ENCODE results near the gene TMEM178B. TPM values are rescaled to one million over a fixed set of nuclear protein-coding genes. Genes with fewer than 3 reads are reported as not detected.
A peak's percentile ranks its signal among the peaks of the same experiment; 100 is the strongest.
"Not testable (repeated sequence)": the region's sequence is repeated elsewhere in the genome, so short reads cannot be mapped to it uniquely, and the experiment has no call there.

TMEM178B gene
- total RNA-seq, 6 experiments from 2014 or later: under 0.01 to 0.53 (median 0.13) TPM; not detected in 2

DNA sequence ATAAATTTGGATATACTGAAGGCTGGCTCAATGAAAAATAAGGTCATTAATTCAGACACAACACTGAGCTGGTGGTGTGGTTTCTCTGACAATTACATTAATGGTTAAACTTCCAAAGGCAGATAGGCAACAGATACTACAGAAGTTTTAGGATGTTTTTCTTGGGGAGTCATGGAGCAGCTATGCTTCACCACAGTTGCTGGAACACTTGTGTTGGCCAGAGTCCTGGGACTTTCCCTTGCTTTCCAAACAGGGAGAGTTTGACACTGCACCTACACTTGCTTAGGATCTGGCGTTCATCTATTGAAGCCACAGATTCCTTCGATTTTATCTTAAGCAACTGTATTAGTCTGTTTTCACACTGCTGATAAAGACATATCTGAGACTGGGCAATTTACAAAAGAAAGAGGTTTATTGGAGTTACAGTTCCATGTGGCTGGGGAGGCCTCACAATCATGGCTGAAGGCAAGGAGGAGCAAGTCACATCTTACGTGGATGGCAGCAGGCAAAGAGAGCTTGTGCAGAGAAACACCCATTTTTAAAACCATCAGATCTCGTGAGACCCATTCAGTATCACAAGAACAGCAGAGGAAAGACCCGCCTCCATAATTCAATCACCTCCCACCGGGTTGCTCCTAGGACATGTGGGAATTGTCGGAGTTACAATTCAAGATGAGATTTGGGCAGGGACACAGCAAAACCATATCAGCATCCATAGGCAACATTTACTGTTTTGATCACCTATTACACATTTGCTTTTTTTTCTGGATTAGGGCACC lies 27.8 kb upstream of the TMEM178B start:
- Histone ChIP-seq H3K27ac (no peak overlapping the region), H3K27me3 (no peaks in the 10 kb centered on the region), H3K9me3 (no peaks in the 10 kb centered on the region), H3K36me3 (no peaks in the 10 kb centered on the region), H3K4me1 (peaks cover 0 to 13% (median 0%) of the 10 kb centered on the region in 4 donors), H3K4me3 (no peak overlapping the region)
- peak in 1 of 4 donors; percentile 32 for ATAC-seq
- no peak for DNase-seq
- intact Hi-C loops (cut with DNase I): no loop called here
- TF ChIP-seq POLR2A (IDR thresholded peaks at IDR 0.05): no peak
- TF ChIP-seq, protein P1, sequence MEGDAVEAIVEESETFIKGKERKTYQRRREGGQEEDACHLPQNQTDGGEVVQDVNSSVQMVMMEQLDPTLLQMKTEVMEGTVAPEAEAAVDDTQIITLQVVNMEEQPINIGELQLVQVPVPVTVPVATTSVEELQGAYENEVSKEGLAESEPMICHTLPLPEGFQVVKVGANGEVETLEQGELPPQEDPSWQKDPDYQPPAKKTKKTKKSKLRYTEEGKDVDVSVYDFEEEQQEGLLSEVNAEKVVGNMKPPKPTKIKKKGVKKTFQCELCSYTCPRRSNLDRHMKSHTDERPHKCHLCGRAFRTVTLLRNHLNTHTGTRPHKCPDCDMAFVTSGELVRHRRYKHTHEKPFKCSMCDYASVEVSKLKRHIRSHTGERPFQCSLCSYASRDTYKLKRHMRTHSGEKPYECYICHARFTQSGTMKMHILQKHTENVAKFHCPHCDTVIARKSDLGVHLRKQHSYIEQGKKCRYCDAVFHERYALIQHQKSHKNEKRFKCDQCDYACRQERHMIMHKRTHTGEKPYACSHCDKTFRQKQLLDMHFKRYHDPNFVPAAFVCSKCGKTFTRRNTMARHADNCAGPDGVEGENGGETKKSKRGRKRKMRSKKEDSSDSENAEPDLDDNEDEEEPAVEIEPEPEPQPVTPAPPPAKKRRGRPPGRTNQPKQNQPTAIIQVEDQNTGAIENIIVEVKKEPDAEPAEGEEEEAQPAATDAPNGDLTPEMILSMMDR (IDR thresholded peaks at IDR 0.05): no peak
- 84% methylated on average over 5 of the region's 7 CpGs for WGBS (ENCODE audit: insufficient coverage, low coverage, low lambda C conversion rate, missing lambda C conversion rate)

DNA sequence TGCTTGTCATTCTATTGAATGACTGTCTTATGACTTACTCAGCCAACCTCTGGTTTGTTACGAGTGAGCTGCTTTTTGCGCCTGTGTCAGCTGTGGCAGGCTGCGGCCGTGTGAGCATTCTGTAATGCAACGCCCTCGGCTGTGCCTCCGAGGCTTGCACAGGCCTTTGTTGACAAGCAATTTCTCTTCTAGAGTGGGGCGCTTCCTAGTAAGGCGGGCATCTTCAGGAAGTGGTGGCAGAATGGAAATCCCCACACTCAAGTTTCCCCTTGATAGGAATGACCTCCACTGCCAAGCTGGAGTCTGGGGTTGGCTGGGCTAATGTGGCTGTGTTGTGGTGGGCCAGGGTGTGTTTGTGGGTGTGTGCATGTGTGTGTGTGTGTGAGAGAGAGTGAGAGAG lies 20.2 kb upstream of the TMEM178B start:
- WGBS (ENCODE audit: insufficient coverage, low coverage, low lambda C conversion rate, missing lambda C conversion rate): 61% methylated on average over 8 of the region's 9 CpGs
- no peak for DNase-seq
- H3K36me3 ChIP-seq: no peaks in the 10 kb centered on the region
- H3K27me3 ChIP-seq: no peaks in the 10 kb centered on the region
- no peak for TF ChIP-seq POLR2A (IDR thresholded peaks at IDR 0.05)
- TF ChIP-seq, protein P1 (IDR thresholded peaks at IDR 0.05): no peak
- H3K27ac ChIP-seq: no peak overlapping the region
- ATAC-seq: no peak
- intact Hi-C loops (cut with DNase I): no loop called here
- no peaks in the 10 kb centered on the region for H3K4me1 ChIP-seq
- no peaks in the 10 kb centered on the region for H3K9me3 ChIP-seq
- H3K4me3 ChIP-seq: no peak overlapping the region

DNA sequence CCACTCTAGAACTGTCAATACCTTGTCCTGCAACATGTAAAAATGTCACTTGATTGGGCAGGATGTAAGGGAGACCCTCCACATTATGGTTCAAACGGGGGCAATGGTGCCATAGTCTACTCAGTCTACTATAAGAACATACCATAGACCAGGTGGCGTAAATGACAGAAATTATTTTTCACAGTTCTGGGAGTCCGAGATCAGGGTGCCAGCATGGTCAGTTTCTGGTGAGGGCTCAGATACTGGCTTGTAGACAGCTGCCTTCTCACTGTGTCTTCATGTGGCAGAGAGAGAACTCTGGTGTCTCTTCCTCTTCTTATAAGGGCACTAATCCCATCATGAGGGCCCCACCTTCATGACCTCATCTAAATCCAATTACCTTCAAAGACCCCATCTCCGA lies 18.7 kb upstream of the TMEM178B start:
- no peaks in the 10 kb centered on the region for H3K36me3 ChIP-seq
- no peak for ATAC-seq
- WGBS (ENCODE audit: insufficient coverage, low coverage, low lambda C conversion rate, missing lambda C conversion rate): 68% methylated on average over 2 of the region's 4 CpGs

DNA sequence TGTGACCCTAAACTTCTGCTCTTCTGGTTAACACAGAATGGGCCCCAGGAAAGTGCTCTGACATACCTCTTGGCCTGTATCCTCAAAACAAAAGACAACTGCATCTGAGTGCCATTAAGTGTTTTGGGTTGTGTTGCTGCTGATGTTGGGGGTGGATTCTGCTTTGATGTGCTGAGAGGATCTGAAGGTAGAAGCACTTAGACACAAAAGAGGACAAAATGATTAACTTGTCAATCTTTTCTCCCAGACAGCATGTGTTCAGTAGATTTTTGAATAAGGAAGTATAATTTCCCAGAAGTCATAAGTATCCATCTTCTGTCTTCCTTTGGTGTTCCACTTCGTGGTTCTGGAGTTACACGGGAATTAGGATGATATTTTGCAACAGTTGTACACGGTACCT lies 16.1 kb upstream of the TMEM178B start:
- ATAC-seq: no peak
- intact Hi-C loops (cut with DNase I): no loop called here
- no peak for TF ChIP-seq POLR2A (IDR thresholded peaks at IDR 0.05)
- TF ChIP-seq, protein P1 (IDR thresholded peaks at IDR 0.05): no peak
- no peaks in the 10 kb centered on the region for H3K36me3 ChIP-seq
- 88% methylated on average over 3 of the region's 3 CpGs for WGBS (ENCODE audit: insufficient coverage, low coverage, low lambda C conversion rate, missing lambda C conversion rate)
- no peak overlapping the region for H3K27ac ChIP-seq
- no peaks in the 10 kb centered on the region for H3K27me3 ChIP-seq
- H3K9me3 ChIP-seq: no peaks in the 10 kb centered on the region
- no peak for DNase-seq
- no peak overlapping the region for H3K4me3 ChIP-seq
- H3K4me1 ChIP-seq: no peaks in the 10 kb centered on the region

More for the DNA sequence above, 18.7 kb upstream of the TMEM178B start:
- H3K4me1 ChIP-seq: no peaks in the 10 kb centered on the region
- no peak overlapping the region for H3K4me3 ChIP-seq
- H3K9me3 ChIP-seq: no peaks in the 10 kb centered on the region
- H3K27me3 ChIP-seq: no peaks in the 10 kb centered on the region
- TF ChIP-seq POLR2A (IDR thresholded peaks at IDR 0.05): no peak
- TF ChIP-seq, protein P1 (IDR thresholded peaks at IDR 0.05): no peak
- no peak for DNase-seq
- intact Hi-C loops (cut with DNase I): no loop called here
- H3K27ac ChIP-seq: no peak overlapping the region

DNA sequence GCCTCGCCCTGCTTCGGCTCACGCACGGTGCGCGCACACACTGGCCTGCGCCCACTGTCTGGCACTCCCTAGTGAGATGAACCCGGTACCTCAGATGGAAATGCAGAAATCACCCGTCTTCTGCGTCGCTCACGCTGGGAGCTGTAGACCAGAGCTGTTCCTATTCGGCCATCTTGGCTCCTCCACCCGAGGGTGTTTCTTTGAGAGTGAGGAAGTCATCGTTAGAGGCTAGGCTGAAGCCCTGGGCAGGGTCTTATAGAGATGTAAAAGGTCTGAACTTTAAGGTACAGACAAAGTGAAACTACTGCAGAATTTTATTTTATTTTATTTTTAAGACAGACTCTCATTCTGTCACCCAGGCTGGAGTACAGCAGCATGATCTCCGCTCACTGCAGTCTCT lies 6.0 kb upstream of the TMEM178B start:
- 78% methylated on average over 2 of the region's 16 CpGs for WGBS (ENCODE audit: insufficient coverage, low coverage, low lambda C conversion rate, missing lambda C conversion rate)
- ATAC-seq; H3K36me3 ChIP-seq; H3K4me3 ChIP-seq; intact Hi-C loops (cut with DNase I); H3K27ac ChIP-seq; H3K9me3 ChIP-seq; H3K27me3 ChIP-seq; DNase-seq: not testable (repeated sequence)
- peaks cover 0 to 15% (median 0%) of the 10 kb centered on the region in 4 donors for H3K4me1 ChIP-seq

Data from right lobe of liver (tissue), 6 donors.